ENCODE data around the gene VIL1.
A peak's percentile ranks its signal among the peaks of the same experiment; 100 is the strongest.

Gene VIL1

GRCh38 chr2:218446547-218446946, 27.6 kb downstream of the VIL1 start:
- no peak for DNase-seq

GRCh38 chr2:218447072-218447471, 28.1 kb downstream of the VIL1 start:
- DNase-seq, result no peak

- DNase-seq, result no peak
These were observed 30.0 kb downstream of the VIL1 start for GRCh38 chr2:218448934-218449333.

GRCh38 chr2:218452079-218452478, 33.2 kb downstream of the VIL1 start:
- DNase-seq, result no peak

- no peak for DNase-seq
These were observed 37.9 kb downstream of the VIL1 start for GRCh38 chr2:218456849-218457248.

GRCh38 chr2:218458598-218458997, 39.7 kb downstream of the VIL1 start:
- no peak for DNase-seq

GRCh38 chr2:218465987-218466633, 47.2 kb downstream of the VIL1 start:
- peak; percentile 53 for DNase-seq

- DNase-seq, result no peak
These were observed 51.5 kb downstream of the VIL1 start for GRCh38 chr2:218470448-218470847.

GRCh38 chr2:218471036-218471435, 52.1 kb downstream of the VIL1 start:
- peak; percentile 41 for DNase-seq

- peak; percentile 74 for DNase-seq
These were observed 53.1 kb downstream of the VIL1 start for GRCh38 chr2:218471982-218472381.

- peak; percentile 19 for DNase-seq
These were observed 54.1 kb downstream of the VIL1 start for GRCh38 chr2:218472988-218473387.

GRCh38 chr2:218474527-218474926, 55.6 kb downstream of the VIL1 start:
- no peak for DNase-seq

GRCh38 chr2:218476676-218477075, 57.8 kb downstream of the VIL1 start:
- no peak for DNase-seq

GRCh38 chr2:218477247-218477646, 58.3 kb downstream of the VIL1 start:
- no peak for DNase-seq

GRCh38 chr2:218478544-218478943, 59.6 kb downstream of the VIL1 start:
- no peak for DNase-seq

GRCh38 chr2:218479595-218479994, 60.7 kb downstream of the VIL1 start:
- DNase-seq, result no peak

- DNase-seq, result no peak
These were observed 63.7 kb downstream of the VIL1 start for GRCh38 chr2:218482651-218483050.

GRCh38 chr2:218485986-218486667, 67.2 kb downstream of the VIL1 start:
- DNase-seq, result no peak

- no peak for DNase-seq
These were observed 81.7 kb downstream of the VIL1 start for GRCh38 chr2:218500501-218501060.

- DNase-seq, result no peak
These were observed 82.7 kb downstream of the VIL1 start for GRCh38 chr2:218501665-218502064.

All from inflammatory macrophage treated with lipopolysaccharide for 4 hours (primary cell).